Measurements from ENCODE around the gene BRWD1.

GRCh38 chr21:39182484-39183271, 130.8 kb downstream of the BRWD1 start:
- TF ChIP-seq CTCF (IDR thresholded peaks at IDR 0.05): no peak
- TF ChIP-seq POLR2A (IDR thresholded peaks at IDR 0.05): no peak
